ENCODE results near the gene UBXN2A.
"Not testable (repeated sequence)": the region's sequence is repeated elsewhere in the genome, so short reads cannot be mapped to it uniquely, and the experiment has no call there.

The UBXN2A gene

DNA sequence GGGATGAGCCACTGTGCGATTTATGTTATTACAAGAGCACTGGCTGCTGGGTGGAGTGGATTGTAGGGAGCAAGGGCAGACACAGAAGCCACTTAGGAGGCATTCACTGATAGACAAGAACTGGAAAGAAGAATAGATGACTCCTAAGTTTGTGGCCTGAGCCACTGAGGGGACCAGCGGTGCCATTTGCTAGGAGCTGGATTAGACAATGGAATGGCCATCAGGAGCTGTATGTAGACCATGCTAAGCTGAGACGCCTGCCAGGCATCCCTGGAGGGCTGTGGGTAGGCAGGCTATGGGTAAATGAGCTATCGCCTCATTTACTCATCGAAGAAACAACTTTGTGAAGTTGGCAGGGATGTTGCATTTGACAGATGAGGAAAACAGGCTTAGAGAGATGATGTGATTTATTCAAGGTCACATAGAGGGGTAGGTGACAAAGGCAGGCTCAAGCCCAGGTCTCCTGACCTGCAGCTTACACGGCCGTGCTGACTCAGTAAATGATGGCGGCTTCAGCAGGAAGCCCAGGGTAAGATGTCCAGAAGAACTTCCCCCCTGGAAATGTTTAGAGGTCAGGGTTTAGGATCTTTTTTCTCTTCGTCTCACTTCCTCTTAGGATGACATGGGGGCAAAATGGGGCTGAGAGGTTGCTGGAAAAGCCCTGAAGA is 72.4 kb downstream of the UBXN2A start:
- Mint-ChIP-seq H3K4me3 (no peak overlapping the region), H3K4me1 (ENCODE audit: low read depth) (peaks cover 3% of the 10 kb centered on the region), H3K9me3 (no peaks in the 10 kb centered on the region), H3K27me3 (ENCODE audit: low read depth) (peaks cover 36% of the 10 kb centered on the region), H3K27ac (no peak overlapping the region), H3K36me3 (ENCODE audit: low read depth) (no peaks in the 10 kb centered on the region)
- DNase-seq (ENCODE audit: low spot score): no peak

DNA sequence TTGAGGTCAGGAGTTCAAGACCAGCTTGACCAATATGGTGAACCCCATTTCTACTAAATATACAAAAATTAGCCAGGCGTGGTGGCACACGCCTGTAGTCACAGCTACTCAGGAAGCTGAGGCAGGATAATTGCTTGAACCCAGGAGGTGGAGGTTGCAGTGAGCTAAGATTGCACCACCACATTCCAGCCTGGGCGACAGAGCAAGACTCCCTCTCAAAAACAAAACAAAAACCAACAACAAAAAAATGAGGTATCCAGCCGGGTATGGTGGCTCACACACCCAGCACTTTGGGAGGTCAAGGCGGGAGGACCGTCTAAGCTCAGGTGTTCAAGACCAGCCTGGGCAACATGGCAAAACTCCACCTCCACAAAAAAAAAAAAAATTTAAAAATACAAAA is 74.6 kb downstream of the UBXN2A start:
- not testable (repeated sequence) for H3K36me3 Mint-ChIP-seq (ENCODE audit: low read depth)
- peaks cover 20% of the 10 kb centered on the region for H3K27me3 Mint-ChIP-seq (ENCODE audit: low read depth)

DNA sequence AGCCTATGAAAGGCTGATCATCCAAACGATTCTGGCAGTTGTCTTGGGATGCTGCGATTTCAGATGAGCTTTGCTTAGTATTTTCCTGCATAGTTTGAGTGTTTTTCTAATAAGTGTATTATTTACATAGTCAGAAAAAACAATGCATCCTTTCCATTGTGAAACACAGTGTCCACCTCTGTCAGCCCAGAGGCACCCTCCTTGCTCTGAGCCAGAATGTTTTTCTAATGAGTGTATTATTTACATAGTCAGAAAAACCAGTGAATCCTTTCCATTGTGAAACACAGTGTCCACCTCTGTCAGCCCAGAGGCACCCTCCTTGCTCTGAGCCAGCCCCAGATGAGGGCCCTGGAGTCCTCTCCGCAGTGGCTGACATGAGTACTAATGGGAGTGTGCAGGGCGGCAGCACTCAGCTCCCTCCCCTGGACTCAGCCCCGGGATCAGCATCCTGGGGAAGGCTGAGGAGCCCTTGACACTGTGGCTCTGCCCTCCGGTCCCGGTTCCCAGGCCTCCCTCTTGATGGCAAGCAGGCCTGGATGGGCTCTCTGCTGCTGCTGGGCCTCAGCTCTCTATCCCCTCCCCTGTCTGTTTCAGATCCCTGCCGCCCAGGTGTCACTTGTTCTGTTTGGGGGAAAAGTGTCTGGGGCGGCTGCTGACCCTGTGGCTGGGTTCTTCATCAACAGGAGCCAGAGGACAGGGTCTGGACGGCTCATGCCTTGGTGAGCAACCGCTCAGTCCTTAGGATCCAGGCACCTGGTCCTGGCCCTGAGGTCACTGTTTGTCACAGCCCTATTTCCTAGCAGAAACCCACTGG is 75.5 kb downstream of the UBXN2A start:
- Mint-ChIP-seq H3K36me3 (ENCODE audit: low read depth) (no peaks in the 10 kb centered on the region), H3K4me1 (ENCODE audit: low read depth) (peaks cover 3% of the 10 kb centered on the region), H3K9me3 (no peaks in the 10 kb centered on the region), H3K4me3 (no peak overlapping the region), H3K27ac (no peak overlapping the region), H3K27me3 (ENCODE audit: low read depth) (peaks cover 18% of the 10 kb centered on the region)
- DNase-seq (ENCODE audit: low spot score): no peak

More for the DNA sequence above, 74.6 kb downstream of the UBXN2A start:
- not testable (repeated sequence) for H3K4me1 Mint-ChIP-seq (ENCODE audit: low read depth); H3K9me3 Mint-ChIP-seq; H3K27ac Mint-ChIP-seq; DNase-seq (ENCODE audit: low spot score); H3K4me3 Mint-ChIP-seq

DNA sequence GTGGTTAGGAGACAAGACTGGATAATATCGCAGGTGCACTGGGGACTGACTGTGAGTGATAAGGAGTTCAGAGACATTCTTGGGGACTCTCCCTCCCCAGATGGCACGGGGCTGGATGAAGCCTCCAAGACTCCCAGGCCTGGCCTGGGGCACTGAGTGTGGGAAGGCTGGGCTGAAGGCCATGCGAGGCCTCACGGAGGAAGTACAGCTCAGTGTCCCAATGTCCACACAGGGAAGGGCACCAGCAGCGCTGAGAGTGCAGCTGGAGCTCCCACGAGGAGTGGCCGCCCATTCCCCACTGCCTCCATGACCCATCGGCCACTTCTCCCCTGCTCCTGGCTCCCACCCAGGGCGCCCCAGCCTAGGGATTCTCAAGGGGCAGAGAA is 76.1 kb downstream of the UBXN2A start:
- Mint-ChIP-seq H3K4me1 (ENCODE audit: low read depth) (no peaks in the 10 kb centered on the region), H3K4me3 (no peak overlapping the region), H3K27me3 (ENCODE audit: low read depth) (peaks cover 12% of the 10 kb centered on the region), H3K36me3 (ENCODE audit: low read depth) (no peaks in the 10 kb centered on the region), H3K27ac (no peak overlapping the region), H3K9me3 (no peaks in the 10 kb centered on the region)
- DNase-seq (ENCODE audit: low spot score): no peak

DNA sequence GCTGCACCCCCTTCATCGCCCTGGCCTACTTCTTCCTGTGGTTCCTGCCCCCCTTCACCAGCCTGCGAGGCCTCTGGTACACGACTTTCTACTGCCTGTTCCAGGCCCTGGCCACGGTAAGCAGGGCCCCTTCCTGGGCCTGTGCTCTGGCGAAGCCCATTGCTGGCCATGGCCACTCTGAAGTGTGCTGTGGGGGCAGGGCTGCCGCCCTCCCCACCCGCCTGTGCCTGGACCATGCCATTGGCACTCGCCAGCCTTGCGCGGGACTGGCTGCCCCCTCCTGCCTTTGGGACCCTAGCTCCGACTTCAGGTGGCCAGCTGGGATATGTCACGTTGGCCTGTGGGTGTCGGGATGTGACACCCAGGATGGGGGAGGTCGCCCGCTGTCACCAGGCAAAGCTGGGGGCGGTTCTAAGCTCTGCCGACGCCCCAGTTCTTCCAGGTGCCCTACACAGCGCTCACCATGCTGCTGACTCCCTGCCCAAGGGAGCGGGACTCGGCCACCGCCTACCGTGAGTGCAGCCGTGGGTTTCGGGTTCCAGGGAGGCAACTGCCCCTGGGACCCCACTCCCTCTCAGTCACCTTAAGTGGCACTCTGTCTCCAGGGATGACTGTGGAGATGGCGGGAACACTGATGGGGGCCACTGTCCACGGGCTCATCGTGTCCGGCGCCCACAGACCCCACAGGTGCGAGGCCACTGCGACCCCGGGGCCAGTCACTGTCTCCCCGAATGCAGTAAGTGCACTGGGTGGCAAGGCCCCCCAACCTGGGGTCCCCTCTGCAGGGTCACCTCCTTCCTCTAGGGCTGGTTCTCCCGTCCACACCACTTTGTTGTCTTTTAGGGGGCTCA is 76.8 kb downstream of the UBXN2A start:
- Mint-ChIP-seq H3K4me3 (no peak overlapping the region), H3K36me3 (ENCODE audit: low read depth) (no peaks in the 10 kb centered on the region), H3K4me1 (ENCODE audit: low read depth) (no peaks in the 10 kb centered on the region), H3K9me3 (no peaks in the 10 kb centered on the region), H3K27ac (no peak overlapping the region), H3K27me3 (ENCODE audit: low read depth) (peaks cover 6% of the 10 kb centered on the region)
- no peak for DNase-seq (ENCODE audit: low spot score)

DNA sequence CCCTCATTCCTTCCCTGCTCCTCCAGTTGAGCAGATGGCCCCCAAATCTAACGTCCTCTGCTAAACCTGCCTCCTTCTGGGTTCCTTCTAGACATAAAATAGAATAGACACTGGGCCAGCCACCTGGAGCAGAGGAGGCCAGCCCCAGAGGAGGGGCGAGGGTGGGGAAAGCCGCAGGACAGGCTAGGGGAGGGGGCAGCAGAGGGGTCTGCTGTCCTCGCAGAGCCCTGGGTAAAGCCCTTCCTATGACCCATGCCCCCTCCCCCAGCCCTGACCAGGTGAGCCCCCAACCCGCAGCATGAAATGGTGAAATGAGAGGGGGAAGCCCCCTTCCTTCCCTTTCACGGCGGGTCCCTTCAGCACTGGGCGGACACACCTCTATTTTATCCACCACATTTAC is 77.4 kb downstream of the UBXN2A start:
- H3K36me3 Mint-ChIP-seq (ENCODE audit: low read depth): no peaks in the 10 kb centered on the region
- H3K4me1 Mint-ChIP-seq (ENCODE audit: low read depth): no peaks in the 10 kb centered on the region
- no peak overlapping the region for H3K4me3 Mint-ChIP-seq
- DNase-seq (ENCODE audit: low spot score): no peak
- H3K27me3 Mint-ChIP-seq (ENCODE audit: low read depth): peaks cover 1% of the 10 kb centered on the region
- H3K27ac Mint-ChIP-seq: no peak overlapping the region
- no peaks in the 10 kb centered on the region for H3K9me3 Mint-ChIP-seq

DNA sequence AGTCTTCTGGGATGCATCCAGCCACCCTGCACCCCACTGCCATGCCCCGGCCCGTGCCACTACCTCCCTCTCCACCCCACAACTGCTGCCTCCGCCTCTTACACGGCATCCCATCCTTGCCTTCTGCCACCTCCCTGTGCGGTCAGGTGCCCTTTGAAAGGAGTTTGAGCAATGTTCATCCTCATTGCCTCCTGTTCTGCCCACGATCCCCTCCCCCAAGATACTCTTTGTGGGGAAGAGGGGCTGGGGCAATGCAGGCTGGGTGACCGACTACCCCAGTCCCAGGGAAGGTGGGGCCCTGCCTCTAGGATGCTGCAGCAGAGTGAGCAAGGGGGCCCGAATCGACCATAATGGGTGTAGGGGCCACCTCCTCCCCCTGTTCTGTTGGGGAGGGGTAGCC is 78.0 kb downstream of the UBXN2A start:
- DNase-seq (ENCODE audit: low spot score): no peak
- H3K9me3 Mint-ChIP-seq: no peaks in the 10 kb centered on the region
- H3K36me3 Mint-ChIP-seq (ENCODE audit: low read depth): no peaks in the 10 kb centered on the region
- no peaks in the 10 kb centered on the region for H3K4me1 Mint-ChIP-seq (ENCODE audit: low read depth)
- no peak overlapping the region for H3K27ac Mint-ChIP-seq
- no peaks in the 10 kb centered on the region for H3K27me3 Mint-ChIP-seq (ENCODE audit: low read depth)
- no peak overlapping the region for H3K4me3 Mint-ChIP-seq

DNA sequence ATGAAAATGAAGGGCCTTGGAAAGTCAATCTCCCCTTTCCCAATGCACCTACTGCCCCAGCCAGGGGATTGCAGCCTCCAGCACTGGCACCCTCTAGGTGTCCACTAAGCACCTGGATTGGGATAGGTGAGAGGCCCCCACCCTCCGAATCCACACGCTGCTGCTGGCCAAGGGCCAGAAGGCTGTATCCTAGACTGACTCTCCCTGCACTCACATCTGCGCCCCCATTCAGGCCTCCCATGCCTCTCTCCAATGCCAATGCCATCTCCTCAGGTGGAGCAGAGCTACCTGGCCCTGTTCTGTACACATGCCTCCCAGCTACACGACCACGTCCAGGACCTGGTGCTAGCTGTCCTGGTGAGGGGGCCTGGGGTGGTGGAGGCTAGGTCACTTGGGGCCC is 79.5 kb downstream of the UBXN2A start:
- Mint-ChIP-seq H3K36me3 (ENCODE audit: low read depth) (no peaks in the 10 kb centered on the region), H3K27me3 (ENCODE audit: low read depth) (no peaks in the 10 kb centered on the region)

DNA sequence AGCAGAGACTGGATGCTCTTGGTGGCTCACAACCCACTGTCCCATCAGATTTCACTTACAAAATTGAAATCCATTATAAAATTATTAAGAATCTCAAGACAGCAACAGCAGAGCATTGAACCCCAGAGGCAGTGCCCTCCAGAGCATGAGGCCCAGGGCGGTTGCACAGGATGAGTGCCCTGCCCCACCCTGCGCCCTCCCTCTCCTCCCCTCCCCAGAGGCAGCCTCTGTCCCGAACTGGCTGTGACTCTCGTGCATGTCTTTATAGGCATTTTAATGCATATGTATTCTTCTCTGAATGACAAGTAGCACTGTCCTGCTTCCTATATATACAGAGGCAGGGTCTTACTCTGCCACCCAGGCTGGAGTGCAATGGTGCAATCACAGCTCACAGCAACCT is 80.0 kb downstream of the UBXN2A start:
- Mint-ChIP-seq H3K4me3 (no peak overlapping the region), H3K4me1 (ENCODE audit: low read depth) (no peaks in the 10 kb centered on the region), H3K27ac (no peak overlapping the region), H3K9me3 (no peaks in the 10 kb centered on the region), H3K27me3 (ENCODE audit: low read depth) (no peaks in the 10 kb centered on the region), H3K36me3 (ENCODE audit: low read depth) (no peaks in the 10 kb centered on the region)
- no peak for DNase-seq (ENCODE audit: low spot score)

More for the DNA sequence above, 79.5 kb downstream of the UBXN2A start:
- Mint-ChIP-seq H3K27ac (no peak overlapping the region), H3K4me1 (ENCODE audit: low read depth) (no peaks in the 10 kb centered on the region), H3K4me3 (no peak overlapping the region), H3K9me3 (no peaks in the 10 kb centered on the region)
- DNase-seq (ENCODE audit: low spot score): no peak

DNA sequence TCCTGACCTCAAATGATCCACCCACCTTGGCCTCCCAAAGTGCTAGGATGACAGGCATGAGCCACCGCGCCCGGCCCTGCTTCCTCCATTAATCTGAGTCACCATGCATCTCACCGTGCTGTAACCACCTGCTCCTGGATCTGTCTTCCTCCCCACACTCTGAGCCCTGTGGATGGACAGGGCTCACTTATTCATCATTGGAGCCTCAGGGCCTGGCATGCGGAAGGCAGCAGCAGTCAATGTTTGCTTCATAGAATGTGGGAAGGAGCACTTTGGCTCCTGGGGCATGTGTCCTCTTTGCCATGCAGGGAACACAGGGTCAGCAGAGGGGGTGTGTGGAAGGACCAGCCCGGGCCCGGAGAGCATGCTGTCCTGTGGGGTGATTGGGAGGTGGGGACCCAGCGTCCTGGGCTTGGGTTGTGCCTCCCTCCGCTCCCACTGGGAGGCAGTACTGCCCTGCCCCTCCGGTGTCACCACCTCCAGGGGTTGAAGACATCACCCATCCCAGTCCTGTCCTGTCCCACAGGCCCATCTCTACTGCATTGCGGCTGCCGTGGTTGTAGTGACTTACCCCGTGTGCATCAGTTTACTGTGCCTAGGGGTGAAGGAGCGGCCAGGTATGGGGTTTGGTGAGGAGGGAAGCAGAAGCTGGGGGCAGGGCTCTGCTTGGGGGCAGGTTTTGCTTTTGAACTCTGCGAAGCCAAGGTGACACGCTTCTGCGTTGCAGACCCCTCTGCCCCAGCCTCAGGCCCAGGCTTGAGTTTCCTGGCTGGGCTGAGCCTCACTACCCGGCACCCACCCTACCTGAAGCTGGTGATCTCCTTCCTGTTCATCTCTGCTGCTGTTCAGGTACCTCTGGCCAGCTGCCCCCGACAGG is 81.1 kb downstream of the UBXN2A start:
- H3K4me3 Mint-ChIP-seq: no peak overlapping the region
- H3K27ac Mint-ChIP-seq: no peak overlapping the region

DNA sequence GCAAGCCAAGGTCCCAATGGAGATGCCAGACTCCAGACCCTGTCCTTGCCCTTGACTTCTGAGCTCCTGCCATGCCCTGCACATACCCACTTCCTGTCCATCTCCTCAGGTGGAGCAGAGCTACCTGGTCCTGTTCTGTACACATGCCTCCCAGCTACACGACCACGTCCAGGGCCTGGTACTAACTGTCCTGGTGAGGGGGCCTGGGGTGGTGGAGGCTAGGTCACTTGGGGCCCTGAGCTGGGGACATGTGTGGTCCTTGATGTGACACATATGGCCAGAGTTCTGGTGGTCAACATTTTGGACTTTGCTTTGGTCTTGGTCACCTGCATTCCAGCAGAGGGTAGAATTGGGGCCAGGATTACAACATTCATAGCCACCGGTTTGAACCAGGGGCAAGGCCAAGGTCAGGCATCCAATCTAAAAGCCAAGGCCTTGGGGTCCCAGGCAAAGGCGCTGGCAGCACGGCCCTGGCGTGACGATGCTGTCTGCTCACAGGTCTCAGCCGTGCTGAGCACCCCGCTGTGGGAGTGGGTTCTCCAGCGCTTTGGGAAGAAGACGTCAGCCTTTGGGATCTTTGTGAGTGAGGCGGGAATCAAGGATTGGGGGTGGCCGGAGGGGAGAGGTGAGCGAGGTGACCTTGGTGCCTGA is 82.2 kb downstream of the UBXN2A start:
- DNase-seq (ENCODE audit: low spot score): no peak
- Mint-ChIP-seq H3K9me3 (no peaks in the 10 kb centered on the region), H3K4me3 (no peak overlapping the region), H3K36me3 (ENCODE audit: low read depth) (peaks cover 1% of the 10 kb centered on the region), H3K27me3 (ENCODE audit: low read depth) (no peaks in the 10 kb centered on the region), H3K27ac (no peak overlapping the region), H3K4me1 (ENCODE audit: low read depth) (no peaks in the 10 kb centered on the region)

More for the DNA sequence above, 81.1 kb downstream of the UBXN2A start:
- Mint-ChIP-seq H3K36me3 (ENCODE audit: low read depth) (no peaks in the 10 kb centered on the region), H3K4me1 (ENCODE audit: low read depth) (no peaks in the 10 kb centered on the region), H3K27me3 (ENCODE audit: low read depth) (no peaks in the 10 kb centered on the region), H3K9me3 (no peaks in the 10 kb centered on the region)
- DNase-seq (ENCODE audit: low spot score): no peak

DNA sequence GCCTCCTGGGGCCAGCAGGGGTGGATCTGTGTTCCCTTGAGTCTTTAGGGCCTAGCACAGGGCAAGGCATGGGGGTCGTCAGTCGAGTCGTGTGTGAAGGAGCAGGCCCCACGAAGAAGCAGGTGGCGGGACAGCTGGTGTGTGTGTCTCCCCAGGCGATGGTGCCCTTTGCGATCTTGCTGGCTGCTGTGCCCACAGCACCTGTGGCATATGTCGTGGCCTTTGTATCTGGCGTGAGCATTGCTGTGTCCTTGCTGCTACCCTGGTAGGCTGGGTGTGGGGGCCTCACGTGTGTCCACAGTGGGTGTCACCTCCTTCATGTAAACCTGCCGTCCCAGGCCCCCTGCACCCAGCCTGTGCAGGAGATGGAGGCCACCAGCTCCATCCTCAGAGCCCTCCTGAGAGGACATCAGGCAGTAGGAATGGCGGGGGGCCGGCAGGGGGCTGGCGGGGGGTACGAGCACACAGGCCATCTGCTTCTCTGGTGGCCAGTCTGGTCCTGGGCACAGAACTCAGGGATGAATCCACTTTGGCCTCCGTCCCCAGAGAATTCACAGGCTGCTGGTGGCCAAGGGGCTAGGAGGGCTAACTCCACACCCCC is 82.8 kb downstream of the UBXN2A start:
- DNase-seq (ENCODE audit: low spot score): no peak
- Mint-ChIP-seq H3K27ac (no peak overlapping the region), H3K9me3 (no peaks in the 10 kb centered on the region), H3K4me3 (no peak overlapping the region), H3K36me3 (ENCODE audit: low read depth) (peaks cover 2% of the 10 kb centered on the region), H3K4me1 (ENCODE audit: low read depth) (no peaks in the 10 kb centered on the region), H3K27me3 (ENCODE audit: low read depth) (no peaks in the 10 kb centered on the region)

DNA sequence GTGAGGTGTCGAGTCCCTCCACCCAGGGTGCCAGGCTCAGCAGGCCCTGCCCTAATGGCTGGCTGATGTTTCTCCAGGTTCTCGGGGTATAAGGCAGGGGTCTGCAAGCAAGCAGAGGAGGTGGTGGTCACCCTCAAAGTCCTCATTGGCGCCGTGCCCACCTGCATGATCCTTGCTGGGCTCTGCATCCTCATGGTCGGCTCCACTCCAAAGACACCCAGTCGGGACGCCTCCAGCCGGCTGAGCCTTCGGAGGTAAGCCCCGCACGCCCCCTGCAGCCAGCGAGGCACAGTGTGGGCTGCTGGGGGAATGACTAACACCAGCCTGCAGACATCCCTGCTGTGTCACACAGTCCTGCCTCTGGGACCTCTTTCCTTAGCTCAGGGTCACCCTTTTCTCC is 83.8 kb downstream of the UBXN2A start:
- H3K27me3 Mint-ChIP-seq (ENCODE audit: low read depth): no peaks in the 10 kb centered on the region
- no peaks in the 10 kb centered on the region for H3K9me3 Mint-ChIP-seq
- no peaks in the 10 kb centered on the region for H3K4me1 Mint-ChIP-seq (ENCODE audit: low read depth)
- no peak overlapping the region for H3K27ac Mint-ChIP-seq
- H3K4me3 Mint-ChIP-seq: no peak overlapping the region
- no peak for DNase-seq (ENCODE audit: low spot score)
- peaks cover 7% of the 10 kb centered on the region for H3K36me3 Mint-ChIP-seq (ENCODE audit: low read depth)
